ENCODE data around the gene IL37. TPM values are rescaled to one million over a fixed set of nuclear protein-coding genes. Genes with fewer than 3 reads are reported as not detected.

Gene IL37
- total RNA-seq, 2 donors from 2014 or later: not detected

GRCh38 chr2:112942654-112943002 is 31.7 kb downstream of the IL37 start:
- Mint-ChIP-seq H3K4me1 (no peaks in the 10 kb centered on the region), H3K27me3 (ENCODE audit: insufficient read depth) (peaks cover 11% of the 10 kb centered on the region), H3K4me3 (no peak overlapping the region), H3K27ac (no peak overlapping the region), H3K36me3 (ENCODE audit: low read depth) (no peaks in the 10 kb centered on the region), H3K9me3 (no peaks in the 10 kb centered on the region)
- Histone ChIP-seq H3K4me3 (ENCODE audit: low read length) (no peak overlapping the region), H3K27me3 (ENCODE audit: control insufficient read depth, insufficient read depth, low read length, poor library complexity, severe bottlenecking) (peaks cover 10% of the 10 kb centered on the region), H3K4me1 (ENCODE audit: control insufficient read depth, insufficient read depth, low read length) (no peaks in the 10 kb centered on the region), H3K27ac (ENCODE audit: low read depth, low read length) (no peak overlapping the region), H3K9me3 (ENCODE audit: control insufficient read depth, low read length) (peaks cover 29% of the 10 kb centered on the region), H3K36me3 (ENCODE audit: control insufficient read depth, insufficient read depth, low read length) (no peaks in the 10 kb centered on the region), H3K9ac (ENCODE audit: extremely low read depth, low read length, poor library complexity, severe bottlenecking) (no peak overlapping the region)
- TF ChIP-seq CTCF (conservative IDR thresholded peaks at IDR 0.05): no peak
- DNase-seq: no peak
- WGBS, 2 experiments (ENCODE audit: insufficient coverage in 1 of 2, insufficient read length in 1 of 2): 81 to 87% methylated on average over 2 of the region's 2 CpGs

- Mint-ChIP-seq H3K4me1 (no peaks in the 10 kb centered on the region), H3K36me3 (ENCODE audit: low read depth) (no peaks in the 10 kb centered on the region), H3K9me3 (no peaks in the 10 kb centered on the region), H3K27ac (no peak overlapping the region), H3K27me3 (ENCODE audit: insufficient read depth) (peaks cover 13% of the 10 kb centered on the region), H3K4me3 (no peak overlapping the region)
- Histone ChIP-seq H3K36me3 (ENCODE audit: control insufficient read depth, insufficient read depth, low read length) (no peaks in the 10 kb centered on the region), H3K27me3 (ENCODE audit: control insufficient read depth, insufficient read depth, low read length, poor library complexity, severe bottlenecking) (peaks cover 12% of the 10 kb centered on the region), H3K9ac (ENCODE audit: extremely low read depth, low read length, poor library complexity, severe bottlenecking) (no peak overlapping the region), H3K4me3 (ENCODE audit: low read length) (no peak overlapping the region), H3K4me1 (ENCODE audit: control insufficient read depth, insufficient read depth, low read length) (no peaks in the 10 kb centered on the region), H3K27ac (ENCODE audit: low read depth, low read length) (no peak overlapping the region), H3K9me3 (ENCODE audit: control insufficient read depth, low read length) (peaks cover 33% of the 10 kb centered on the region)
- 81 to 100% methylated on average over 1 of the region's 1 CpG for WGBS, 2 experiments (ENCODE audit: insufficient coverage in 1 of 2, insufficient read length in 1 of 2)
- TF ChIP-seq CTCF (conservative IDR thresholded peaks at IDR 0.05): no peak
- no peak for DNase-seq
Measured at GRCh38 chr2:112944971-112945370, 34.0 kb downstream of the IL37 start.

- Mint-ChIP-seq H3K27ac (no peak overlapping the region), H3K4me1 (no peaks in the 10 kb centered on the region), H3K4me3 (no peak overlapping the region), H3K27me3 (ENCODE audit: insufficient read depth) (peaks cover 11% of the 10 kb centered on the region), H3K9me3 (no peaks in the 10 kb centered on the region), H3K36me3 (ENCODE audit: low read depth) (no peaks in the 10 kb centered on the region)
- no peaks in the 10 kb centered on the region for H3K36me3 ChIP-seq (ENCODE audit: control insufficient read depth, insufficient read depth, low read length)
- 86 to 87% methylated on average over 2 of the region's 2 CpGs for WGBS, 2 experiments (ENCODE audit: insufficient coverage in 1 of 2, insufficient read length in 1 of 2)
- peaks cover 20% of the 10 kb centered on the region for H3K27me3 ChIP-seq (ENCODE audit: control insufficient read depth, insufficient read depth, low read length, poor library complexity, severe bottlenecking)
- H3K9me3 ChIP-seq (ENCODE audit: control insufficient read depth, low read length): peaks cover 33% of the 10 kb centered on the region
- TF ChIP-seq CTCF (conservative IDR thresholded peaks at IDR 0.05): no peak
- no peak for DNase-seq
- H3K9ac ChIP-seq (ENCODE audit: extremely low read depth, low read length, poor library complexity, severe bottlenecking): no peak overlapping the region
- no peaks in the 10 kb centered on the region for H3K4me1 ChIP-seq (ENCODE audit: control insufficient read depth, insufficient read depth, low read length)
- no peak overlapping the region for H3K4me3 ChIP-seq (ENCODE audit: low read length)
- no peak overlapping the region for H3K27ac ChIP-seq (ENCODE audit: low read depth, low read length)
Measured at GRCh38 chr2:112946086-112946485, 35.1 kb downstream of the IL37 start.
